ENCODE measurements around the gene EHBP1L1. TPM values are rescaled to one million over a fixed set of nuclear protein-coding genes. Genes with fewer than 3 reads are reported as not detected.

Gene EHBP1L1
- total and polyA plus RNA-seq, 2 of the 8 experiments (the other 6 are each of a cell fraction or from before 2014, with no cell fraction given): 4.3 to 6.6 TPM

DNA sequence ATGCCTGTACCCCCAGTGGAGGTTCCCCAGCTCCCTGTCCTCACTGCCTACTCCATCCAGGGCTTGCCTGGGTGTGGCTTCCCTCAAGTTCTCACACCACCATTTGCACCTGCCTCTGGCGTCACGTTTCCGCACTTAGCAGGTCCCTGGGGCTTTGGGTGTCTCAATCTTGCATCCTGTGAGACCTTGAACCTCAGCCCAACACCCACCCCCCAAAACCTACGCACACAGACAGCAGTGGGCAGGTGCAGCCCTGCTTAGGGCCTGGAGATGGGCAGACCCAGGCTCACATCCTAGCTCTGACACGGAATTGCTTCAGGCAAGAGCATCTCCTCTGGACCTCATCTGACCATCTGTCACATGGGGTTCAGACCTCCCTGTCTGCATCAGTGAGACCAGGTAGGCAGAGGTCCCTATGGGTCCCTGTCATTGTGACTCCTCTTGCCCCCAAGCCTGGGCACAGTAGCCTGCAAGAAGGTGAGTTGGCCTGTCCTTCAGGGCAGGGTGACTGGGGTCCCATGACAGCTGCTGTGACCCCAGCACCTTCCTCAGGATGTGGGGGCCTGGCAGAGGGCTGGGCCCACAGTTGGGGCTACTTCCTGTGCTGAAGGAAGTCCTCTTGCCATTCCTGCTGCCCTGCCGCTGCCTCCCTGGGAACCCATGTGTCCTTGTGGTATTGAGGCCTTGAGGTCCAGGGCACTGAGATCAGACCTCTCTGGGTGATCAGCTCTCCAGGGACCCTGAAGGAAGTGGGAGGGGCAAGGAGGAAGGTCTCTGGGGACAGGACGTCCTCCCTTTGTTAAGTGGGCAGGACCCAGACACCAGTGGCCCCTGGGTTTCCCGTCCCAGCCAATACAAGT is 64.0 kb downstream of the EHBP1L1 start:
- H4K20me1 ChIP-seq (replicated peaks in 1 of 2; ENCODE audit: control insufficient read depth in 1 of 2, insufficient read depth in 2 of 2, low read length in 2 of 2): peaks cover 0 to 7% of the 10 kb centered on the region in 2 experiments
- H3K4me2 ChIP-seq (ENCODE audit: insufficient read depth in 1 of 2, low read depth in 2 of 2, low read length in 2 of 2): no peak overlapping the region; a peak in 1 of 4 replicates
- H2BK20ac ChIP-seq (ENCODE audit: low read length): no peak overlapping the region
- 82% methylated on average over 8 of the region's 8 CpGs; no CpG with 5 or more reads in 1 of the 2 experiments for WGBS, 2 experiments (ENCODE audit: extremely low coverage in 1 of 2, insufficient coverage in 1 of 2, insufficient read length in 1 of 2, insufficient replicate concordance in 2 of 2, low coverage in 1 of 2, low lambda C conversion rate in 2 of 2, missing lambda C conversion rate in 1 of 2)
- no peak overlapping the region for H4K5ac ChIP-seq (ENCODE audit: insufficient read length, low read depth, low read length)
- peaks cover 8% of the 10 kb centered on the region; the same call in 1 of the 2 replicates for H3K23me2 ChIP-seq (ENCODE audit: low read depth, low read length)
- peaks cover 3% of the 10 kb centered on the region; the same call in 1 of the 2 replicates for H3K79me1 ChIP-seq (ENCODE audit: low read depth, low read length)
- no peak overlapping the region for H2BK5ac ChIP-seq (ENCODE audit: low read depth, low read length)
- H2BK120ac ChIP-seq (replicated peaks; ENCODE audit: low read depth, low read length): no peak overlapping the region
- DNase-seq (ENCODE audit: low read depth in 1 of 2, low spot score in 2 of 2) (no peak), FAIRE-seq (no peak)
- H3K4me1 ChIP-seq (replicated peaks in 1 of 4; ENCODE audit: control insufficient read depth in 3 of 4, insufficient read depth in 4 of 4, low read length in 3 of 4): peaks cover 3 to 37% (median 22%) of the 10 kb centered on the region in 4 experiments
- H3K9me3 ChIP-seq (ENCODE audit: insufficient read depth in 2 of 2, low read depth in 1 of 2, low read length in 1 of 2): no peaks in the 10 kb centered on the region
- no peak overlapping the region for H3K23ac ChIP-seq (ENCODE audit: insufficient read length)
- 0 out of 2 replicates have a peak overlapping the region, but pooled peaks have one; percentile 60 for H2BK12ac ChIP-seq (ENCODE audit: low read depth, low read length)
- ChIA-PET POLR2A (ENCODE audit: partially characterized antibody) (interaction anchor here (1.4 to 6.9 kb wide), 8 partner anchors 7 to 23 kb away, joined by 3 to 56 read pairs (median 14); partner anchors contain the start of gene RELA), CTCF (ENCODE audit: partially characterized antibody) (interaction anchor here (1.0 to 2.5 kb wide), 8 partner anchors 11 to 141 kb away, joined by 3 to 16 read pairs (median 4); partner anchors contain the start of gene AP5B1)
- H3K9ac ChIP-seq (replicated peaks in 1 of 4; ENCODE audit: extremely low read depth in 1 of 4, low read depth in 3 of 4, low read length in 3 of 4): no peak overlapping the region
- no peaks in the 10 kb centered on the region for H3K79me2 ChIP-seq (ENCODE audit: control insufficient read depth in 1 of 2, insufficient read depth in 2 of 2, low read length in 2 of 2)
- H4K8ac ChIP-seq (ENCODE audit: extremely low read depth, insufficient read depth, low read length): peak overlapping the region; percentile 48
- peaks cover 0 to 4% (median 2%) of the 10 kb centered on the region in 4 experiments; a peak in 2 of 7 replicates for H3K27me3 ChIP-seq (replicated peaks in 1 of 4; ENCODE audit: control insufficient read depth in 3 of 4, extremely low read depth in 1 of 4, insufficient read depth in 3 of 4, low read length in 3 of 4)
- H2BK15ac ChIP-seq (ENCODE audit: low read length): no peak overlapping the region
- no peak overlapping the region for H3K27ac ChIP-seq (ENCODE audit: low read depth, low read length)
- no peak overlapping the region for H3K4ac ChIP-seq (replicated peaks; ENCODE audit: insufficient read length, low read depth, low read length)
- no peak overlapping the region for H3K14ac ChIP-seq (ENCODE audit: insufficient read length)
- H2AFZ ChIP-seq (ENCODE audit: low read length): no peak overlapping the region
- no peak overlapping the region for H3K4me3 ChIP-seq (ENCODE audit: extremely low read depth in 1 of 4, insufficient read depth in 2 of 4, low read depth in 3 of 4, low read length in 4 of 4)
- no peak overlapping the region for H3K18ac ChIP-seq (ENCODE audit: extremely low read depth, low read length)
- no peak overlapping the region for H3K56ac ChIP-seq (replicated peaks; ENCODE audit: insufficient read length, low read depth, low read length)
- H3K36me3 ChIP-seq (ENCODE audit: control insufficient read depth in 2 of 4, insufficient read depth in 4 of 4, low read length in 3 of 4): peaks cover 2 to 21% (median 13%) of the 10 kb centered on the region in 4 experiments; a peak in 6 of 8 replicates
- no peak overlapping the region for H2AK5ac ChIP-seq (ENCODE audit: low read depth, low read length)
- no peak overlapping the region for H4K91ac ChIP-seq (replicated peaks; ENCODE audit: insufficient read length, low read length)
- TF ChIP-seq CTBP2 (IDR thresholded peaks at IDR 0.05; ENCODE audit: borderline replicate concordance, insufficient read depth, insufficient read length, low read length): no peak
- no peak for TF ChIP-seq SAP30 (IDR thresholded peaks at IDR 0.05; ENCODE audit: insufficient read depth, insufficient replicate concordance, low read length)
- TF ChIP-seq CBX8 (IDR thresholded peaks at IDR 0.05; ENCODE audit: borderline replicate concordance, low read depth, low read length): no peak
- TF ChIP-seq ZNF274 (IDR thresholded peaks at IDR 0.05; ENCODE audit: borderline replicate concordance, extremely low read depth, low read length): no peak
- TF ChIP-seq HDAC2 (IDR thresholded peaks at IDR 0.05; ENCODE audit: borderline replicate concordance in 1 of 2, low read depth in 2 of 2, low read length in 2 of 2): no peak
- no peak for TF ChIP-seq EZH2 (IDR thresholded peaks at IDR 0.05; ENCODE audit: low read depth, low read length, severe bottlenecking)
- TF ChIP-seq, protein P1, sequence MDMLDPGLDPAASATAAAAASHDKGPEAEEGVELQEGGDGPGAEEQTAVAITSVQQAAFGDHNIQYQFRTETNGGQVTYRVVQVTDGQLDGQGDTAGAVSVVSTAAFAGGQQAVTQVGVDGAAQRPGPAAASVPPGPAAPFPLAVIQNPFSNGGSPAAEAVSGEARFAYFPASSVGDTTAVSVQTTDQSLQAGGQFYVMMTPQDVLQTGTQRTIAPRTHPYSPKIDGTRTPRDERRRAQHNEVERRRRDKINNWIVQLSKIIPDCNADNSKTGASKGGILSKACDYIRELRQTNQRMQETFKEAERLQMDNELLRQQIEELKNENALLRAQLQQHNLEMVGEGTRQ (IDR thresholded peaks at IDR 0.05; ENCODE audit: low read length): no peak
- no peak for TF ChIP-seq SP4 (IDR thresholded peaks at IDR 0.05; ENCODE audit: low read length)
